Bronchial epithelial cell (primary cell): ENCODE measurements around the gene MYO1E. TPM values are rescaled to one million over a fixed set of nuclear protein-coding genes. Genes with fewer than 3 reads are reported as not detected.
"Not testable (repeated sequence)": the region's sequence is repeated elsewhere in the genome, so short reads cannot be mapped to it uniquely, and the experiment has no call there.

Experiments
- DNase-seq: peaks from one replicate; pipeline ENCODE4 v3.0.0-alpha.2; 2010; ENCODE audit warnings: low read depth
- FAIRE-seq: peaks from 2 replicates; lab custom pipeline; 2011; peaks lifted over from hg19 to GRCh38; lab: Jason Lieb, UNC
- H3K27me3 ChIP-seq: 2 replicates; pipeline ENCODE4 v1.5.1; 2011; ENCODE audit warnings: low read length; ENCODE audit not compliant: control insufficient read depth, insufficient read depth
- H3K36me3 ChIP-seq: 2 replicates; pipeline ENCODE4 v1.5.1; 2011; ENCODE audit warnings: low read length; ENCODE audit not compliant: control insufficient read depth, insufficient read depth
- H3K4me3 ChIP-seq: 2 replicates; pipeline ENCODE4 v1.5.1; 2011; ENCODE audit warnings: mild to moderate bottlenecking, low read depth, low read length, control low read depth
- total RNA-seq: library from RNA; depleted of rRNA; stranded (reverse); fragments of >200 nt; gene quantifications from 2 replicates; pipeline ENCODE4 v1.2.1, GENCODE V29; 2014
- TF ChIP-seq, protein P1 (sequence below): IDR thresholded peaks from 2 replicates; pipeline ENCODE4 v1.5.1; 2011; ENCODE audit warnings: mild to moderate bottlenecking, moderate library complexity, low read length, control low read depth, inconsistent platforms; ENCODE audit not compliant: insufficient read depth, severe bottlenecking

MYO1E gene
- total RNA-seq, 1 donor from 2014 or later, result 71.9 TPM

DNA sequence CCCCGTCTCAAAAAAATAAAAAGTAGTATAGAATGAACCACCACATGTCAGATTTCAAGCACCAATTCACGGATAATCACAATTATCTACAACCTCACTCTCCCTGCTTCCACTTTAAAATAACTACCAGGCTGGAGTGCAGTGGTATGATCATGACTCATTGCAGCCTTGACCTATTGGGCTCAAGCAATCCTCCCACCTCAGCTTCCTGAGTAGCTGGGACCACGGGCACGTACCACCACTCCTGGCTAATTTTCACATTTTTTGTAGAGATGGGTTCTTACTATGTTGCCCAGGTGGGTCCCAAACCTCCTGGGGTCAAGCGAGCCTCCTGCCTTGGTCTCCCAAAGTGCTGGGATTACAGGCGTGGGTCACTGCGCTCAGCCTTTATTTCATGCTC is 204.1 kb downstream of the MYO1E start:
- no peak for FAIRE-seq
- DNase-seq, result peak; percentile 55
- TF ChIP-seq, protein P1, sequence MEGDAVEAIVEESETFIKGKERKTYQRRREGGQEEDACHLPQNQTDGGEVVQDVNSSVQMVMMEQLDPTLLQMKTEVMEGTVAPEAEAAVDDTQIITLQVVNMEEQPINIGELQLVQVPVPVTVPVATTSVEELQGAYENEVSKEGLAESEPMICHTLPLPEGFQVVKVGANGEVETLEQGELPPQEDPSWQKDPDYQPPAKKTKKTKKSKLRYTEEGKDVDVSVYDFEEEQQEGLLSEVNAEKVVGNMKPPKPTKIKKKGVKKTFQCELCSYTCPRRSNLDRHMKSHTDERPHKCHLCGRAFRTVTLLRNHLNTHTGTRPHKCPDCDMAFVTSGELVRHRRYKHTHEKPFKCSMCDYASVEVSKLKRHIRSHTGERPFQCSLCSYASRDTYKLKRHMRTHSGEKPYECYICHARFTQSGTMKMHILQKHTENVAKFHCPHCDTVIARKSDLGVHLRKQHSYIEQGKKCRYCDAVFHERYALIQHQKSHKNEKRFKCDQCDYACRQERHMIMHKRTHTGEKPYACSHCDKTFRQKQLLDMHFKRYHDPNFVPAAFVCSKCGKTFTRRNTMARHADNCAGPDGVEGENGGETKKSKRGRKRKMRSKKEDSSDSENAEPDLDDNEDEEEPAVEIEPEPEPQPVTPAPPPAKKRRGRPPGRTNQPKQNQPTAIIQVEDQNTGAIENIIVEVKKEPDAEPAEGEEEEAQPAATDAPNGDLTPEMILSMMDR, result no peak
- Histone ChIP-seq H3K27me3 (no peaks in the 10 kb centered on the region), H3K36me3 (peaks cover 5% of the 10 kb centered on the region), H3K4me3 (no peak overlapping the region)

DNA sequence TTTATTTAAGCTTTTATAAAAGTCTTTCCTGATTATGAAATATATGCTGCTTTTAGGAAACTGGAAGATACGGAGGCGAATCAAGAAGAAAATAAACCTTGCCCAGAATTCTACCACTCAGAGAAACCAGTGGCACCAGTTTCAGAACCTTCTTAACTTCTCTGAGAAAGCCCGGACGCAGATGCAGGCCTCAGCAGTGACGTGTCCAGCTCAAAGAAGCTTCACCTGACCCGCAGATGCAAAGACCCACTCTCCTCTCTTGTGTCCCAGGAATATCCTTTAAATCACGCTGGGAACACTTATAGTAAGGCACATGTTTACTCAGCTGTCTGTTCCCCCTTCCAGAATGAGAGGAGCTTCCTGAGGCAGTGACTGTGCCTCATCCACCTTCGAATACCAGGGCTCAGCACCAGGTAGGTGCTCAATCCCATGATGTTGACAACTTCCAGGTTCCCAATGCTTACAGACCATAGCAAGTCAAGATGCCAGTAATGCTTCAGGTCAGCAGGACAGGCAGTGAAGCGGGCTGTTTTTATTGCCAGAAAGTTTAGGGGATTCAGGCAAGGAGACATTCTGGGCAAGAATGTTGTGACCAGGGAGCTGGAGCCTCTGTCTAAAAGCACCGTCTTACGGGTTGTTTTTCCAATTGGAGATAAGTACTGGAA is 205.9 kb downstream of the MYO1E start:
- DNase-seq (peak; percentile 61), FAIRE-seq (no peak)
- H3K4me3 ChIP-seq, result no peak overlapping the region
- peaks cover 1% of the 10 kb centered on the region for H3K36me3 ChIP-seq
- TF ChIP-seq, protein P1, result no peak
- H3K27me3 ChIP-seq, result no peaks in the 10 kb centered on the region

- no peak overlapping the region for H3K4me3 ChIP-seq
- FAIRE-seq (no peak), DNase-seq (peak; percentile 40)
- H3K36me3 ChIP-seq, result peaks cover 3% of the 10 kb centered on the region
- no peaks in the 10 kb centered on the region for H3K27me3 ChIP-seq
- TF ChIP-seq, protein P1, result no peak
Observed at GRCh38 chr15:59166166-59166565, 206.5 kb downstream of the MYO1E start.

DNA sequence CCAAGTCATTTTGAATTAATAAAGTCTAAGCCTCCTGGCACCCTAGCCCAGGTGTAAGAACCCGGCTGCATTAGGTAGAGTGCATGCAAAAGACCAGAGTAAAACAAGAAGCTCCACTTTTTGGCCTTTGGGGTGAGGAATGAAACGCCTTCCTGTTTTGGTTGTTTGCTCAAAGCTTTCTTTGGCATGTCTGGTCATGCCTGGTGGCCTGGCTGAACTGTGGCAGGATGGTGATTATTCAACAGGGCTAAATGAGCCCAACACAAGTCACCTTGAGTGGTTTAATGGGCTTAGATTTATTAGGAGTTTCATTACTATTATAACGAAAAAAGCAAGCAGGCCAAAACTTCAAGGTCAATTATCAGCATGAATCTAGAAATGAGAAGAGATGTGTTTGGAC is 206.9 kb downstream of the MYO1E start:
- DNase-seq, result peak; percentile 95

GRCh38 chr15:59162080-59162479 is 210.6 kb downstream of the MYO1E start:
- DNase-seq, H3K4me3 ChIP-seq, H3K27me3 ChIP-seq, FAIRE-seq: not testable (repeated sequence)
- peaks cover 12% of the 10 kb centered on the region for H3K36me3 ChIP-seq

More for the DNA sequence above, 206.9 kb downstream of the MYO1E start:
- Histone ChIP-seq H3K4me3 (no peak overlapping the region), H3K36me3 (peaks cover 4% of the 10 kb centered on the region), H3K27me3 (no peaks in the 10 kb centered on the region)
- FAIRE-seq, result no peak
- TF ChIP-seq, protein P1, result no peak

DNA sequence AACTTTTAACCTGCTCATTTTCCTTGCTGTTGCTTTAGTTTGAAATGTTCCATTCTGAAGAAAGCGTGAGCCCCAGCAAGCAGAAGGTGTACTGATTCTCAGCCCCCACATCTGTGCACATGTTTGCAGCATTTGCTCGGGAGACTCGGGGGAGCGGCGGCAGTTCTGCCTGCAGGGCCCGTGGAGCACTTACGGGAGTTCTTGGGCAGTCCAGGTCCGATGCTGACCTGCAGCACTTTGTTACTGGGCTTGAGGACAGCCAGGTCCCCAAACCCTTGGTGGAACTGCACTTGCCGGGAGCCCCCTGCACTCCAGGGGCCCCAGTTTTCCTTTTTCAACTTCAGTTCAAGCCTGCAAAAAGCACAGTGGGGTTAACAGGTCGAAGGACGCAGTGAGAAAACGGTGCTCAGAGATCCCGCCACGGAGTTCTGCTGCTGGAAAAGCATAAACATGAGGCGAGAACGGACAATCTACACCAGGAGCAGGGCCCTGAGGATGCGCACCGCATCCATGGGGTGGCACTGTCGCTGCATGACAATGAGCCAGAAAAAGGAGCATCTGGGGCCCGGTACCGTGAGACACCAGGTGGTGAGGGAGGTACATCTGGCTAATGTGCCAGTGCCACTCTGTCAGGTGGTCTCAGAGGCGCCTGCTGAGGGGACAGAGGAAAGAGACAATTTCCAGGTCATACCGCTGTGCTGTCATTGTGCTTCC is 211.6 kb downstream of the MYO1E start:
- FAIRE-seq, result no peak

More for the DNA sequence above, 211.6 kb downstream of the MYO1E start:
- no peak for DNase-seq
- H3K36me3 ChIP-seq, result peaks cover 13% of the 10 kb centered on the region
- H3K4me3 ChIP-seq, result no peak overlapping the region
- H3K27me3 ChIP-seq, result no peaks in the 10 kb centered on the region
- TF ChIP-seq, protein P1, result peak; percentile 56
